GM18498 (cell line): ENCODE results near the gene PDHX.
"Not testable (repeated sequence)": the region's sequence is repeated elsewhere in the genome, so short reads cannot be mapped to it uniquely, and the experiment has no call there.

Experiments
- ATAC-seq: cut with Tn5 transposase; IDR thresholded peaks from one replicate; pipeline ENCODE4 v1.9.1; 2021; ENCODE audit warnings: mild to moderate bottlenecking, moderate library complexity; ENCODE audit not compliant: unreplicated experiment

Gene PDHX

GRCh38 chr11:34910817-34911216 is 5.6 kb upstream of the PDHX start:
- peak; percentile 49 for ATAC-seq

DNA sequence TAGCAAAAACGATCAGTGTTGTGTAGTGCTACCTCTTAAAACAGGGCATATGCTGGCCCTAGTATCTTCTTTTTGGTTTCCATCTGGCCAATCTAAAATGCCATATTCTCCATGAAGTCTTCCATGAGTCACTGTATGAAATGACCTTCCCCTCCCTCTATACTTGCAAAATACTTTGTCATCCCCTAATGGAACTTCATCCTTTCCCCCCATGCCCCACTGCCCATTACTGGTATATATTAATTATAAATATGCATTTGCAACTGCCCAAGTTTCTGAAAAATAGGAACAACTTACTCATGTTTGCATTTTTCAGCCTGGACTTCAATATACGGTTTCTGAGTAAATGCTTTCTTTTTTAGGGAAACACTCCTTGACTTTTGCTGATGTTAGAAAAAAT is 4.7 kb upstream of the PDHX start:
- no peak for ATAC-seq

DNA sequence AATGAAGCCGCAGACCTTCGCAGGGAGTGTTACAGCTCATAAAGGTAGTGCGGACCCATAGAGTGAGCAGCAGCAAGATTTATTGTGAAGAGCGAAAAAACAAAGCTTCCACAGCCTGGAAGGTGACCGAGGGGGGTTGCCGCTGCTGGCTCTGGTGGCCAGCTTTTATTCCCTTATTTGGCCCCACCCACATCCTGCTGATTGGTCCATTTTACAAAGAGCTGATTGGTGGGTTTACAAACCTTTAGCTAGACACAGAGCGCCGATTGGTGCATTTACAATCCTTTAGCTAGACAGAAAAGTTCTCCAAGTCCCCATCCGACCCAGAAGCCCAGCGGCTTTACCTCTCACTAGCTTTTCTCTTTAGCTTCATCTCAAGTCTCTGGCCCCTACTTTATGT is 2.9 kb upstream of the PDHX start:
- not testable (repeated sequence) for ATAC-seq

DNA sequence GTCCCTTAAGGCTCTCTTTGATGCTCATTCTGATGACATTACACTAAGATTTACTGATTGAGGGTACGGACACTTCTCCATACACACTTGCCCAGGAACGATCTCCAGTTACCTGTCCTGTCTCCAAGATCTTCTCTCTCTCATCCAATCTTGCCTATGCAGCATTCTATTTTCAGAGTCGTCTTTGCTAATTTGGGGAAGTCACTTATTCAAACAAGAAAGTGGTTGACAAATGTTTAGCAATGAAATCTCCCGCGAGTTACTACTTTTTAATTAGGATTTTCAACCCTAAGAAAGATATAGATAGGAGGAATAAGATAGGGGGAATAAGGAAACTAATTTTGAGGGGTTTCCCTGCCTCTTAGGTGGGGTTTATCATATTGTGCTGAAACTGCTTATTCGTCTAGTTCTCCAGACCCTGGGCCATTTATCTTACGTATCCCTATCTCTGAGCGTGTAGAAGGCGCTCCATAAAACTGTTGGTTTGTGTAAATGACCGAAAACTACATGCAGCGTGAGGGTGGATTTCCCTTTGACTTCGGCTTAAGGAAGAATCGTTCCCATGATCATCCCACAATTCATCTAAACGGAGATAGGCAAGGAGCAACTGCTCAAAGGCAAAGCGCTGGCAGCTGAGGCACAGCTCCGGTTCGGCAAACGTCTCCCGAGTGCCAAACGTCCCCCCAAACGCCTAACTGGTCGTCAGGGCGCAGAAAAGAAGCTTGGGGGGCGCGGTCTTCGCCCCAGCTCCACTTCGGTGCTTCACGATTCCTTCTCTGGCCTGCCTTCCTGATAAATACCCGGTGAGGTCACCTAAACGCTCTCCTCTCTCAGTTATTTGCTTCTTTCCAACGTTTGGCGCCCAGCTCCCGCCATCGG is 1.0 kb upstream of the PDHX start:
- peak; percentile 1 for ATAC-seq

DNA sequence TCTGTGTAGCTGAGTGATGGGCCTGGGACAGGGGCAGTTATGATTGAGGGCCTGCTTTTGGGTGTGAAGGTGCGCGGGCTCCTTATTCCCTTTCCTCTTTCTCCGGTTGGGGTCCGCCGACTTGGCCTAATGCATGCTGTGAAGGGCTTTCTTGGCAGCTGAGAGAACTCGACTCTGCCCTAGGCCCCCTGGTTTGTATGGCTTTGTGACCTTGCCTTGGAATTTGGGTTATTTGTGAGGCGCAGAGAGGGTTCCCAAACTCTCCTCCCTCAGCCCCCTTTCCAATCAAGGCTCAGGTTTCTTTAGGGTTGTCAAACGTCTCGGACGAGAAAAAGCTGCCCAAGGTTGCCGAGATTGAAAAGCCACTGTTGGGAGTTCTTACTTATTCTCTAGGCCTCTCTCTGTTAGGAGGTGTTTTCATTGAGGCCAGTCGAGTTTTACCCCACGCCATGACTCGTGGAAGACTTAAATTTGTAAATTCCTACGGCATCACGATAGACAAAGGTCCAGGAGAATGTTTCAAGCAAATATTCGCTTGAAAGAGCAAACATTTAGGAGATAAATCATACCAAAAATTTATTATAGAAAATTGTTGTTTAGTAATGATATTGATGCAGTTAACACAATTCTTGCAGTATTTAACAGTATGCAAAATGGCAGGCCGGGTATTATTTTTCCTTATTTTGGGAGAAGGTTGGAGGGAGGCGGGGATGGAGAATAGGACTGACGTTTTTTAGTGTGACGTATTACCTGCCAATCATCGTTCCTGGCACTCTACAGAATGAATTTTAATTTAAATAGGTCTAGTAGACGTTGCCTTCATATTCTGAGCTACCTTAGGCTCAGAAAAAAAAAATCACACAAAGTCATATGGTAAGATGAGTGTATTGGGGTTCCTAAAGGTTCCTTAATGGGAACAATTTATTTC is 689 bp downstream of the PDHX start:
- peak; percentile 20 for ATAC-seq

- no peak for ATAC-seq
Measured at GRCh38 chr11:34921156-34921555, 4.7 kb downstream of the PDHX start.

DNA sequence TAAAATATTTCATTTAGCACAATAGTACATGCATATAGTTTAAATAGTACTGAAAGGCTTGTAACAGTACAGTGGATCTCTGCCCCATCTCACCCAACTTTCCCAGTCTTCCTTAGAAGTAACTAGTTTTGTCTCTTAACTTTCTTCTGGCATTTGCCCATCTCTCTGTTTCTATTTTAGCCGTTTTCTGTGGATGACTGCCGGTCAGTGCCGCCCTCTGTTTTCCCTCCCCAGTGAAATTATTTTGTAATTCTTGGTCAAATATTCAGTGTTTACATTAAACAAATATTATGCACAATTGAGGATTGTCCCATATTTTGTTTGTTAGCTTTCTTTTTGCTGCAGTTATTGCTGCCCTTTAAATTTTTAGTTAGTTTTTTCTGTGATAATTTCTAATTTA is 8.3 kb downstream of the PDHX start:
- no peak for ATAC-seq

DNA sequence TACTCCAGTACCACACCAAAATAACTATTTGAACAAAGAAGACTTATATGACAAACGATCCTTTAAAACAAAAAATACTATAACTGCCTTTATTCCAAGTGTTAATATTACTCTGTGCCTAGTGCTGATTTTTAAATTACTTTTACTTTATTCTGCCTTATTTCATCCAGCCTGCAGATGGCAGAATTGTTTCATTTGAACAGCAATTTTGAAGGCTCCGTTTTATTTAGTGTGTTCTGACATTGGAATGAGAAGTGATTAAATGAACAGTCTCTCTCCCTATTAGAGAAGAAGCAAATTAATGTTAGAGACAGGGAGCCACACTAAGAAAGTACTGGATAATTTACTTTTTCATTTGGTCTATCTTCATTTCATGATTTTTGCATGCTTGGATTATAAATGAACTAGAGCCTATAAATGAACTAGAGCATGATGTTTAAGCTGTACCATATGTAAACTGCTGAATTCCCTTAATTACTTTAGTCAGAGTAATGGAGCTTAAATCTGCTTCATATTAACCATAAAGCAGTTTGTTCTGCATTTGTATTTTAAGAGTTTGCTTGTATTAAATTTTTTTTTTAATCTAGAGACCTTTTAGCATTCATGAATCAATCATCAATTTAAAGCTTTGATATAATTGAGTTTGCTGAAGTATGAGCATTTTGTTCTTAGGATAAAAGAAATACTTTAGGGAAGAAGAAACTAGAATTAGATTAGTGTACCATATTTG is 9.8 kb downstream of the PDHX start:
- no peak for ATAC-seq

DNA sequence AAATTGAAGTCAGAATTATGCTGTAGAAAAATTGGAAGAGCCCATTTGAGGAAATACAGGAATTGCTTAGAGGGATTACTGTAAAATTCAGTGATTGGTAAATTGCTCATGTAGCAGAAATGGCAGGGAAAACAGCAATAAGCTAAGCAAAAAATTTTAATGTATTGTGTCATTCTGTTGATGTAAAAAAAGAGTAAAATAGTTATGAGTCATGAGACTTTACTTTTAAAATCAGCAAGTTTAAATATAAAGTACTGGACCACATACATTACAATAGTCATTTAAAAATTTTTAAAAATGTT is 10.4 kb downstream of the PDHX start:
- ATAC-seq: no peak

- no peak for ATAC-seq
Measured at GRCh38 chr11:34928268-34928959, 12.0 kb downstream of the PDHX start.

GRCh38 chr11:34928960-34929680 is 12.7 kb downstream of the PDHX start:
- ATAC-seq: no peak

- ATAC-seq: no peak
Measured at GRCh38 chr11:34929794-34930763, 13.7 kb downstream of the PDHX start.

- ATAC-seq: no peak
Measured at GRCh38 chr11:34936945-34937629, 20.7 kb downstream of the PDHX start.

- ATAC-seq: no peak
Measured at GRCh38 chr11:34938611-34939010, 22.2 kb downstream of the PDHX start.

- peak; percentile 53 for ATAC-seq
Measured at GRCh38 chr11:34940026-34940677, 23.7 kb downstream of the PDHX start.

DNA sequence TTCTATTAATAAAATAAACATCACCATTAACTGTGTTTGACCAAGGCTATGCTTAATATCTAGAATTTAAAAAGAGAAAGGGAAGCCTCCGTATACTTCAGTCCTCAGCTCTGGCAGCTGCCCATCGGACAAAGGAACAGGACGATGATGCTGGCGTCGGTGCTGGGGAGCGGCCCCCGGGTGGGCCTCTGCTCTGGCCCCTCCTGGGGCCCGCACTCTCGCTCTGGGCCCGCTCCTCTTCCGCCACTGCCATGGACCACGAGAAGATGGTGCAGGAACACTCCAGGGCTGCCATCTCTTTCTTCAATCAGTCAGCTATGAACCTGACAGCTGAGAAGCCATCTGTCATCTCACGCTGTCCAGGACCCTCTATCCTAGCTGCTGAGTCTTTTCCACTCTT is 25.3 kb downstream of the PDHX start:
- no peak for ATAC-seq

DNA sequence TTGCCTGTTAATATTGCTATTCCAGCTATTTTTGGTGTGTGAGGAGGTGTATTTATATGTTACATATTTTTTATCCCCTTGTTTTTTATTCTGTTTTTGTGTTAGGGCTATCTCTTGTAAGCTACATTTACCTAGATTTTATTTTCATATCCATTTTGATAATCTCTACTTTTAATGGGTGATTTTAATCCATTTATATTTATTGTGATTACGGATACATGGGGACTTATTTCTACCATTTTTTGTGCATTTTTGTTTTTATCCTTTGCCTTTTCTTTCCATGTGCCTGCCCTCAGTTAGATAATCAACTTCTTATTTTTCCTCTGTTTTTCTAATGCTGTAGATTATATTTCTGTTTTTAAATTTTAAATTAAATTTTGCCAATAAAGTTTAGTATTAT is 28.3 kb downstream of the PDHX start:
- no peak for ATAC-seq

GRCh38 chr11:34948696-34949095 is 32.3 kb downstream of the PDHX start:
- no peak for ATAC-seq
